DND-41 (cell line): ENCODE measurements around the gene CPN2.

Source experiments
- ATAC-seq: fragments of 200-7000 bp; cut with Tn5 transposase; 3 replicates; pipeline ENCODE4 v1.9.1; 2021; ENCODE audit warnings: low read depth; ENCODE audit not compliant: insufficient read depth
- DNase-seq: peaks from one replicate; pipeline ENCODE4 v3.0.0-alpha.2; 2020
- H2AFZ ChIP-seq: 2 replicates; pipeline ENCODE4 v1.6.0; 2012; ENCODE audit warnings: low read depth, low read length
- H3K27ac ChIP-seq: 2 replicates; pipeline ENCODE4 v1.5.1; 2012; ENCODE audit warnings: low read length, inconsistent platforms
- H3K27me3 ChIP-seq: fragments of 200-600 bp; sonication (generic); 2 replicates; pipeline ENCODE4 v1.6.0; 2012; ENCODE audit warnings: low read length, mild to moderate bottlenecking, inconsistent platforms; ENCODE audit not compliant: insufficient read depth, poor library complexity
- H3K36me3 ChIP-seq: 2 replicates; pipeline ENCODE4 v1.5.1; 2012; ENCODE audit warnings: low read length, inconsistent platforms; ENCODE audit not compliant: insufficient read depth
- H3K4me1 ChIP-seq: 2 replicates; pipeline ENCODE4 v1.5.1; 2012; ENCODE audit warnings: mild to moderate bottlenecking, low read length; ENCODE audit not compliant: insufficient read depth
- H3K4me2 ChIP-seq: 2 replicates; pipeline ENCODE4 v1.6.0; 2012; ENCODE audit warnings: mild to moderate bottlenecking, moderate library complexity, low read length, inconsistent platforms; ENCODE audit not compliant: insufficient read depth
- H3K4me3 ChIP-seq, 2 experiments: fragments of 200-600 bp in 1 of 2; shearing (Covaris generic) in 1 of 2; 2 replicates each; pipeline ENCODE4 v1.5.1; 2012 to 2016; ENCODE audit warnings: inconsistent platforms in 2 of 2, low read length in 2 of 2, mild to moderate bottlenecking in 2 of 2, low read depth in 1 of 2, moderate library complexity in 1 of 2
- H3K79me2 ChIP-seq: 2 replicates; pipeline ENCODE4 v1.6.0; 2012; ENCODE audit warnings: low read length, inconsistent platforms; ENCODE audit not compliant: insufficient read depth
- H3K9ac ChIP-seq: 2 replicates; pipeline ENCODE4 v1.6.0; 2012; ENCODE audit warnings: low read depth, mild to moderate bottlenecking, inconsistent platforms, low read length, moderate library complexity
- H3K9me3 ChIP-seq: 2 replicates; pipeline ENCODE4 v1.5.1; 2012; ENCODE audit warnings: low read length, moderate library complexity, mild to moderate bottlenecking, inconsistent platforms; ENCODE audit not compliant: insufficient read depth, severe bottlenecking
- H4K20me1 ChIP-seq: 2 replicates; pipeline ENCODE4 v1.6.0; 2012; ENCODE audit warnings: low read length; ENCODE audit not compliant: insufficient read depth
- EZH2 ChIP-seq: IDR thresholded peaks from 3 replicates; pipeline ENCODE4 v1.6.1; 2012; ENCODE audit warnings: borderline replicate concordance, low read depth, mild to moderate bottlenecking, moderate library complexity, low read length, inconsistent platforms; ENCODE audit not compliant: severe bottlenecking
- TF ChIP-seq, protein P1 (sequence below): IDR thresholded peaks from 2 replicates; pipeline ENCODE4 v1.5.1; 2012; ENCODE audit warnings: borderline replicate concordance, low read length, moderate library complexity, mild to moderate bottlenecking; ENCODE audit not compliant: poor library complexity, severe bottlenecking; ENCODE audit errors: extremely low read depth

CPN2 gene

DNA sequence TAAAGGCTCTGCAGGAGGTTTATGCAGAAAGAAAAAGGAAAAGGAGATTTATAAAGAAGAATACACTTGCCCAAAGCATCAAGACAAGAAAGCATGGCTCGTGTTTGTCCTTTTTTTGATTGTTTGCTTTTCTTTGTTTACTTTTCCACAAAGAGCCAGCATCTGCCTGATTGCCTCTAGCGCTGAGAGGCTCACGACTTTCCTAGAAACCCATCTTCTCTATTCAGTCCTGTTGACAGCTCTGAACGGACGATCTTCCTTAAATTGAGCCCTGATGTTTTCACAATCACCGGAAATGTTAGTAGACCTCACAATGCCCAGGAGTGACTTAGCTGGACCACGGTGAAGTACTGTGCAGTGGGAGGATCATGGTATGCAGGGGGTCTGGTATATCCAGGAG lies 35.5 kb upstream of the CPN2 start:
- DNase-seq (no peak), ATAC-seq (no peak)
- H3K4me3 ChIP-seq: no peak overlapping the region
- no peak overlapping the region for H3K9ac ChIP-seq
- no peak overlapping the region for H3K27ac ChIP-seq
- no peak overlapping the region for H2AFZ ChIP-seq
- no peaks in the 10 kb centered on the region for H3K79me2 ChIP-seq
- H3K27me3 ChIP-seq: no peaks in the 10 kb centered on the region
- no peak overlapping the region for H3K4me2 ChIP-seq
- peaks cover 11% of the 10 kb centered on the region for H3K9me3 ChIP-seq
- H4K20me1 ChIP-seq: no peaks in the 10 kb centered on the region
- TF ChIP-seq, protein P1, sequence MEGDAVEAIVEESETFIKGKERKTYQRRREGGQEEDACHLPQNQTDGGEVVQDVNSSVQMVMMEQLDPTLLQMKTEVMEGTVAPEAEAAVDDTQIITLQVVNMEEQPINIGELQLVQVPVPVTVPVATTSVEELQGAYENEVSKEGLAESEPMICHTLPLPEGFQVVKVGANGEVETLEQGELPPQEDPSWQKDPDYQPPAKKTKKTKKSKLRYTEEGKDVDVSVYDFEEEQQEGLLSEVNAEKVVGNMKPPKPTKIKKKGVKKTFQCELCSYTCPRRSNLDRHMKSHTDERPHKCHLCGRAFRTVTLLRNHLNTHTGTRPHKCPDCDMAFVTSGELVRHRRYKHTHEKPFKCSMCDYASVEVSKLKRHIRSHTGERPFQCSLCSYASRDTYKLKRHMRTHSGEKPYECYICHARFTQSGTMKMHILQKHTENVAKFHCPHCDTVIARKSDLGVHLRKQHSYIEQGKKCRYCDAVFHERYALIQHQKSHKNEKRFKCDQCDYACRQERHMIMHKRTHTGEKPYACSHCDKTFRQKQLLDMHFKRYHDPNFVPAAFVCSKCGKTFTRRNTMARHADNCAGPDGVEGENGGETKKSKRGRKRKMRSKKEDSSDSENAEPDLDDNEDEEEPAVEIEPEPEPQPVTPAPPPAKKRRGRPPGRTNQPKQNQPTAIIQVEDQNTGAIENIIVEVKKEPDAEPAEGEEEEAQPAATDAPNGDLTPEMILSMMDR: no peak
- TF ChIP-seq EZH2: no peak
- H3K36me3 ChIP-seq: no peaks in the 10 kb centered on the region
- H3K4me1 ChIP-seq: no peaks in the 10 kb centered on the region

DNA sequence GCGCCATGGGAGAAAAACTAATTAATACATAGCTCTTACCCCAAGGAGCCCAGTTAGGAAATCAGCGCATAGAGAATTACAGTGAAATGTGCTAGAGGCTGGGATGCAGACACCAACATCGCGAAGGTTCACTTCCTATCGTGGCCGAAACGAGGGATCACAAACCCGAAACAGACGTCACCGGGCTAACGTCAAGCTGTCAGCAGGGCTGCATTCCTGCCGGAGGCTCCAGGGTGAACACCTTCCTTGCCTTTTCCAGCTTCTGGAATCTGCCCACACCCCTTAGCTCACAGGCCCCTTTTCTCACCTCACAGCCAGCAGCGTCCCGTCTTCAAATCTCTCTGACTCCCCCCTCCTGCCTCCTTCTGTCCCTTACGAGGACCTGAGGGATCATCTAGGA lies 34.9 kb upstream of the CPN2 start:
- TF ChIP-seq EZH2: no peak
- TF ChIP-seq, protein P1: no peak
- Histone ChIP-seq H3K4me2 (no peak overlapping the region), H3K4me3 (no peak overlapping the region), H3K36me3 (no peaks in the 10 kb centered on the region), H3K27me3 (no peaks in the 10 kb centered on the region), H3K4me1 (no peaks in the 10 kb centered on the region), H3K79me2 (no peaks in the 10 kb centered on the region), H3K9me3 (peaks cover 10% of the 10 kb centered on the region), H4K20me1 (no peaks in the 10 kb centered on the region), H3K9ac (no peak overlapping the region), H3K27ac (no peak overlapping the region), H2AFZ (no peak overlapping the region)
- ATAC-seq (no peak), DNase-seq (no peak)

GRCh38 chr3:194384569-194385001 lies 33.5 kb upstream of the CPN2 start:
- Histone ChIP-seq H3K36me3 (no peaks in the 10 kb centered on the region), H2AFZ (no peak overlapping the region), H3K4me1 (no peaks in the 10 kb centered on the region), H3K9ac (no peak overlapping the region), H3K79me2 (no peaks in the 10 kb centered on the region), H3K9me3 (no peaks in the 10 kb centered on the region), H4K20me1 (no peaks in the 10 kb centered on the region), H3K27me3 (peaks cover 3% of the 10 kb centered on the region), H3K4me3 (no peak overlapping the region), H3K27ac (no peak overlapping the region), H3K4me2 (no peak overlapping the region)
- DNase-seq (no peak), ATAC-seq (no peak)
- TF ChIP-seq, protein P1: no peak
- TF ChIP-seq EZH2: no peak

DNA sequence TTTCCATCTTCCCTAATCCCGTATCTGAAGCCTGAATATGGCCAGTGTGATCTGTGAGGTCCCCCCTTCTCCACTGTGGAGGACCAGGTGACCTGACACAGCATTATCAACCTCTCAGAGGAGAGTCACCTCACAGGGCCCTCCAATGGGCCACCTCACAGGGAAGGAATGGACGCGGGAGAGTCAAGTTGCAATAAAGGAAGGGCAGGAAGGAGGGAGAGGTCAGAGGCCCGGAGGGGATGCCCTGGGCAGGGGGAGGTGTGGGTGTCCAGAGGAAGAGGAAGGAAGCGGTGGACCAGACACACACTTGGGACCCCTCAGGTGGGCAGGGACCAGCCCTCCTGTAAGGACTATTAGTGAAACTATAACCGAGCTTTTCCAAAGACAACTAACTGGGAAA lies 33.0 kb upstream of the CPN2 start:
- no peaks in the 10 kb centered on the region for H3K4me1 ChIP-seq
- H3K27ac ChIP-seq: no peak overlapping the region
- no peaks in the 10 kb centered on the region for H3K79me2 ChIP-seq
- no peak overlapping the region for H3K4me3 ChIP-seq
- no peak overlapping the region for H3K4me2 ChIP-seq
- ATAC-seq (no peak), DNase-seq (no peak)
- H4K20me1 ChIP-seq: no peaks in the 10 kb centered on the region
- H3K9ac ChIP-seq: no peak overlapping the region
- H3K9me3 ChIP-seq: no peaks in the 10 kb centered on the region
- TF ChIP-seq EZH2: no peak
- TF ChIP-seq, protein P1: no peak
- H3K27me3 ChIP-seq: peaks cover 3% of the 10 kb centered on the region
- no peaks in the 10 kb centered on the region for H3K36me3 ChIP-seq
- no peak overlapping the region for H2AFZ ChIP-seq
